ENCODE data around the gene STARD7. TPM values are rescaled to one million over a fixed set of nuclear protein-coding genes. Genes with fewer than 3 reads are reported as not detected.
A peak's percentile ranks its signal among the peaks of the same experiment; 100 is the strongest.

The STARD7 gene
- total and polyA plus RNA-seq, 2 donors from 2014 or later, result 96.6 to 112 TPM

- no peak overlapping the region for H3K4me3 ChIP-seq (ENCODE audit: low read length in 3 of 3)
- intact Hi-C loops (cut with DNase I), result no loop called here
- no peaks in the 10 kb centered on the region for H3K4me1 ChIP-seq (ENCODE audit: control insufficient read depth in 2 of 3, insufficient read depth in 2 of 3, low read depth in 1 of 3, low read length in 3 of 3)
- no peak overlapping the region for H3K9ac ChIP-seq (ENCODE audit: low read length in 3 of 3)
- no peak overlapping the region for H3K27ac ChIP-seq (ENCODE audit: low read depth in 2 of 2, low read length in 2 of 2)
- FAIRE-seq, result no peak
- H3K9me3 ChIP-seq (ENCODE audit: control insufficient read depth in 2 of 3, insufficient read depth in 1 of 3, low read length in 3 of 3), result no peaks in the 10 kb centered on the region
- DNase-seq, result peak in 1 of 5 donors; percentile 34
- H3K27me3 ChIP-seq (ENCODE audit: control insufficient read depth, insufficient read depth, low read length), result no peaks in the 10 kb centered on the region
- no peak for TF ChIP-seq CTCF (IDR thresholded peaks at IDR 0.05; ENCODE audit: borderline replicate concordance, extremely low read depth, insufficient read depth)
- no peaks in the 10 kb centered on the region for H3K36me3 ChIP-seq (ENCODE audit: control insufficient read depth in 2 of 3, insufficient read depth in 3 of 3, low read length in 3 of 3)
Observed at GRCh38 chr2:96241227-96241626, 32.6 kb upstream of the STARD7 start.

GRCh38 chr2:96240341-96241038 is 31.9 kb upstream of the STARD7 start:
- TF ChIP-seq CTCF (IDR thresholded peaks at IDR 0.05; ENCODE audit: borderline replicate concordance, extremely low read depth, insufficient read depth), result no peak
- Histone ChIP-seq H3K4me3 (ENCODE audit: low read length in 3 of 3) (no peak overlapping the region), H3K27ac (ENCODE audit: low read depth in 2 of 2, low read length in 2 of 2) (no peak overlapping the region), H3K27me3 (ENCODE audit: control insufficient read depth, insufficient read depth, low read length) (no peaks in the 10 kb centered on the region), H3K36me3 (ENCODE audit: control insufficient read depth in 2 of 3, insufficient read depth in 3 of 3, low read length in 3 of 3) (no peaks in the 10 kb centered on the region), H3K9ac (ENCODE audit: low read length in 3 of 3) (no peak overlapping the region), H3K4me1 (ENCODE audit: control insufficient read depth in 2 of 3, insufficient read depth in 2 of 3, low read depth in 1 of 3, low read length in 3 of 3) (no peaks in the 10 kb centered on the region), H3K9me3 (ENCODE audit: control insufficient read depth in 2 of 3, insufficient read depth in 1 of 3, low read length in 3 of 3) (no peaks in the 10 kb centered on the region)
- intact Hi-C loops (cut with DNase I), result no loop called here
- FAIRE-seq, result no peak
- peak in 1 of 5 donors; percentile 31 for DNase-seq

GRCh38 chr2:96239745-96240264 is 31.2 kb upstream of the STARD7 start:
- intact Hi-C loops (cut with DNase I), result no loop called here
- no peaks in the 10 kb centered on the region for H3K9me3 ChIP-seq (ENCODE audit: control insufficient read depth in 2 of 3, insufficient read depth in 1 of 3, low read length in 3 of 3)
- H3K36me3 ChIP-seq (ENCODE audit: control insufficient read depth in 2 of 3, insufficient read depth in 3 of 3, low read length in 3 of 3), result no peaks in the 10 kb centered on the region
- peak in 1 of 5 donors; percentile 25 for DNase-seq
- no peaks in the 10 kb centered on the region for H3K4me1 ChIP-seq (ENCODE audit: control insufficient read depth in 2 of 3, insufficient read depth in 2 of 3, low read depth in 1 of 3, low read length in 3 of 3)
- no peaks in the 10 kb centered on the region for H3K27me3 ChIP-seq (ENCODE audit: control insufficient read depth, insufficient read depth, low read length)
- no peak overlapping the region for H3K27ac ChIP-seq (ENCODE audit: low read depth in 2 of 2, low read length in 2 of 2)
- TF ChIP-seq CTCF (IDR thresholded peaks at IDR 0.05; ENCODE audit: borderline replicate concordance, extremely low read depth, insufficient read depth), result no peak
- no peak overlapping the region for H3K4me3 ChIP-seq (ENCODE audit: low read length in 3 of 3)
- FAIRE-seq, result no peak
- H3K9ac ChIP-seq (ENCODE audit: low read length in 3 of 3), result no peak overlapping the region

Measured in kidney (tissue), 14 donors.